Fibroblast of pulmonary artery (primary cell): ENCODE measurements around the gene OR2L3.

Source experiments
- DNase-seq: peaks from one replicate; pipeline ENCODE4 v3.0.0-alpha.2; 2010; ENCODE audit warnings: low read depth
- H3K4me3 ChIP-seq: replicated peaks from 2 replicates; pipeline ENCODE4 v1.5.1; 2011; ENCODE audit warnings: low read depth, mild to moderate bottlenecking, control low read depth, low read length, moderate library complexity
- TF ChIP-seq, protein P1 (sequence below): IDR thresholded peaks from 2 replicates; pipeline ENCODE4 v1.5.1; 2011; ENCODE audit warnings: mild to moderate bottlenecking, control low read depth, low read length, inconsistent platforms; ENCODE audit errors: missing control alignments

Gene OR2L3

GRCh38 chr1:248094884-248095283 is 48.2 kb downstream of the OR2L3 start, which contains the start of gene OR2L13:
OR2L13 (plus strand) TSS chr1:248095184; CDS start chr1:248099376, 4,192 bp downstream.
- TF ChIP-seq, protein P1, sequence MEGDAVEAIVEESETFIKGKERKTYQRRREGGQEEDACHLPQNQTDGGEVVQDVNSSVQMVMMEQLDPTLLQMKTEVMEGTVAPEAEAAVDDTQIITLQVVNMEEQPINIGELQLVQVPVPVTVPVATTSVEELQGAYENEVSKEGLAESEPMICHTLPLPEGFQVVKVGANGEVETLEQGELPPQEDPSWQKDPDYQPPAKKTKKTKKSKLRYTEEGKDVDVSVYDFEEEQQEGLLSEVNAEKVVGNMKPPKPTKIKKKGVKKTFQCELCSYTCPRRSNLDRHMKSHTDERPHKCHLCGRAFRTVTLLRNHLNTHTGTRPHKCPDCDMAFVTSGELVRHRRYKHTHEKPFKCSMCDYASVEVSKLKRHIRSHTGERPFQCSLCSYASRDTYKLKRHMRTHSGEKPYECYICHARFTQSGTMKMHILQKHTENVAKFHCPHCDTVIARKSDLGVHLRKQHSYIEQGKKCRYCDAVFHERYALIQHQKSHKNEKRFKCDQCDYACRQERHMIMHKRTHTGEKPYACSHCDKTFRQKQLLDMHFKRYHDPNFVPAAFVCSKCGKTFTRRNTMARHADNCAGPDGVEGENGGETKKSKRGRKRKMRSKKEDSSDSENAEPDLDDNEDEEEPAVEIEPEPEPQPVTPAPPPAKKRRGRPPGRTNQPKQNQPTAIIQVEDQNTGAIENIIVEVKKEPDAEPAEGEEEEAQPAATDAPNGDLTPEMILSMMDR = no peak
- no peak for DNase-seq
- H3K4me3 ChIP-seq = no peak within 1 kb of the TSS

- H3K4me3 ChIP-seq = no peak overlapping the region
- TF ChIP-seq, protein P1 = no peak
- no peak for DNase-seq
Observed at GRCh38 chr1:248098529-248098928, 51.9 kb downstream of the OR2L3 start.

GRCh38 chr1:248102847-248103246 is 56.2 kb downstream of the OR2L3 start:
- H3K4me3 ChIP-seq = no peak overlapping the region
- no peak for DNase-seq

DNA sequence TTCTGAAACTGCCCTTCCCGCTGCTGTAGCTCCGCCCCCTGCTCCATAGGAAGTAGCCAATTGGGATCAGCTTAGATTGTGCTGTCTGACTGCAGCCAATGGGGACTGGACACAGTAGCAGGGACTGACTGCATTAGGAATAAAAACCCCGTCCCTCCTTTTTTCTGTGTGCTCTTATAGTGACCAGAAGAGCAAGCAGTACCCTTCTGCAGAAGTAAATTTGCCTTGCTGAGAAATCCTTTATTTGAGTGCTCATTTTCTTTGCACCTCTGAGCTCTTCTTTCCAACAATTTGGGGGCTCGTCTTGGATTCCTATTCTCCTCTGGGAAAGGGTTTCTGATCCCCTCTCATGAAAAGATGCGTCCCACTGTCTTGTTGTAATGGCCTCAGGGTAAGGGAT is 64.5 kb downstream of the OR2L3 start:
- no peak for DNase-seq
- H3K4me3 ChIP-seq = no peak overlapping the region
- TF ChIP-seq, protein P1 = no peak

More at GRCh38 chr1:248102847-248103246, 56.2 kb downstream of the OR2L3 start:
- TF ChIP-seq, protein P1 = no peak
